ENCODE results near the gene VIL1. TPM values are rescaled to one million over a fixed set of nuclear protein-coding genes. Genes with fewer than 3 reads are reported as not detected.
A peak's percentile ranks its signal among the peaks of the same experiment; 100 is the strongest.

Gene VIL1
- total and polyA plus RNA-seq, 9 of the 15 experiments (the other 6 are each of a cell fraction or from before 2014, with no cell fraction given), result 0.51 to 2.7 (median 1.2) TPM

DNA sequence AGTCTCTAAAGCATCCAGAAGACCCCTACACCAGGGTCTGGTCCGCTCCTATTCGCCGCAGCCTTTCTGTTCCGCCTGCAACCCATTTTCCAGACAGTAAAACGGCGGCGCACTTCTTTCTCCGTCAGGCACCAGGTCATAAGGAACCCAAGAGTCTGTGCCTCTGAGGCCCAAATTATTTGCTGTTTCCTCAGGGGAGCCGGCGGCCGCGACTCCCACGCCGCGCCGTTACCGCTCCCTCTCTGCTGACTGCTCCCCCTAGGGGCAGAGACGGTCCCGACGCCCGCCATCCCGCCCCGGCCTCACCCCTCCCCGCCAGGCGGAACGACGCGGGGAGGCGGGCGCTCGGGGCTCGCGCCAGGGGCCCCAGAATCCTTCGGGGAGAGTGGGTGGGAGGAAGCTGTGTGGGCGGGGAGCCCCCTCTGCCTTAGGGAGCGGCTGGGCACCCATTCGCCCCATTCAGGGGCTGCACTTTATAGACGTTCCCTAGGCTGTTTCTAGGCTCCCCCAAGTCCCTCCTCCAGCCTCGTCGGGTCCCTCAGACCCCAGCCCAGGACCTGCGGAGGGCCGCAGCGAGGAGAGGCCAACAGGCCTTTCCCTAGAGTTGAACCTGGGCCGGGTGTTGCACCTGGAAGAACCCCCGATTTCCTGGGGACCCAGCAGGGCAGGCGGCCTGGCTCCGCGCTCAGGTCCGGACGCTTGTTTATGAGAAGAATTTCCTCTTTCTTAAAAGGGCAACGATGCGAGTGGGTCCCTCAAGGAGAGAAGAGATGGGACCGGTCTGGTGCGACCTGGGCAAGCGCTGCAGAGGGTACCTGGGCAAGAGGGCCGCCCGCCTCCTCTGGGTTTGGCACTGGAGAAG, 22.9 kb upstream of the VIL1 start (continued):
- no peak for TF ChIP-seq HNRNPH1 (optimal IDR thresholded peaks at IDR 0.05; ENCODE audit: low read depth, low read length)
- no peak for TF ChIP-seq ZNF140 (CRISPR knock-in tag; IDR thresholded peaks at IDR 0.05)
- no peak for TF ChIP-seq MEIS2 (IDR thresholded peaks at IDR 0.05; ENCODE audit: partially characterized antibody)
- TF ChIP-seq RHOXF2B (CRISPR knock-in tag; conservative IDR thresholded peaks at IDR 0.05), result no peak
- TF ChIP-seq ZNF644 (tag; IDR thresholded peaks at IDR 0.05; ENCODE audit: low read depth), result no peak
- TF ChIP-seq, protein P1, sequence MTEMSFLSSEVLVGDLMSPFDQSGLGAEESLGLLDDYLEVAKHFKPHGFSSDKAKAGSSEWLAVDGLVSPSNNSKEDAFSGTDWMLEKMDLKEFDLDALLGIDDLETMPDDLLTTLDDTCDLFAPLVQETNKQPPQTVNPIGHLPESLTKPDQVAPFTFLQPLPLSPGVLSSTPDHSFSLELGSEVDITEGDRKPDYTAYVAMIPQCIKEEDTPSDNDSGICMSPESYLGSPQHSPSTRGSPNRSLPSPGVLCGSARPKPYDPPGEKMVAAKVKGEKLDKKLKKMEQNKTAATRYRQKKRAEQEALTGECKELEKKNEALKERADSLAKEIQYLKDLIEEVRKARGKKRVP (CRISPR knock-in tag; IDR thresholded peaks at IDR 0.05), result peak; percentile 39; the same call in 1 of the 2 replicates
- TF ChIP-seq, protein P2, sequence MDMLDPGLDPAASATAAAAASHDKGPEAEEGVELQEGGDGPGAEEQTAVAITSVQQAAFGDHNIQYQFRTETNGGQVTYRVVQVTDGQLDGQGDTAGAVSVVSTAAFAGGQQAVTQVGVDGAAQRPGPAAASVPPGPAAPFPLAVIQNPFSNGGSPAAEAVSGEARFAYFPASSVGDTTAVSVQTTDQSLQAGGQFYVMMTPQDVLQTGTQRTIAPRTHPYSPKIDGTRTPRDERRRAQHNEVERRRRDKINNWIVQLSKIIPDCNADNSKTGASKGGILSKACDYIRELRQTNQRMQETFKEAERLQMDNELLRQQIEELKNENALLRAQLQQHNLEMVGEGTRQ (CRISPR knock-in tag; IDR thresholded peaks at IDR 0.05), result no peak
- no peak for TF ChIP-seq SMARCC2 (IDR thresholded peaks at IDR 0.05; ENCODE audit: low read depth)
- TF ChIP-seq GABPB2 (CRISPR knock-in tag; conservative IDR thresholded peaks at IDR 0.05), result no peak
- TF ChIP-seq, protein P3, sequence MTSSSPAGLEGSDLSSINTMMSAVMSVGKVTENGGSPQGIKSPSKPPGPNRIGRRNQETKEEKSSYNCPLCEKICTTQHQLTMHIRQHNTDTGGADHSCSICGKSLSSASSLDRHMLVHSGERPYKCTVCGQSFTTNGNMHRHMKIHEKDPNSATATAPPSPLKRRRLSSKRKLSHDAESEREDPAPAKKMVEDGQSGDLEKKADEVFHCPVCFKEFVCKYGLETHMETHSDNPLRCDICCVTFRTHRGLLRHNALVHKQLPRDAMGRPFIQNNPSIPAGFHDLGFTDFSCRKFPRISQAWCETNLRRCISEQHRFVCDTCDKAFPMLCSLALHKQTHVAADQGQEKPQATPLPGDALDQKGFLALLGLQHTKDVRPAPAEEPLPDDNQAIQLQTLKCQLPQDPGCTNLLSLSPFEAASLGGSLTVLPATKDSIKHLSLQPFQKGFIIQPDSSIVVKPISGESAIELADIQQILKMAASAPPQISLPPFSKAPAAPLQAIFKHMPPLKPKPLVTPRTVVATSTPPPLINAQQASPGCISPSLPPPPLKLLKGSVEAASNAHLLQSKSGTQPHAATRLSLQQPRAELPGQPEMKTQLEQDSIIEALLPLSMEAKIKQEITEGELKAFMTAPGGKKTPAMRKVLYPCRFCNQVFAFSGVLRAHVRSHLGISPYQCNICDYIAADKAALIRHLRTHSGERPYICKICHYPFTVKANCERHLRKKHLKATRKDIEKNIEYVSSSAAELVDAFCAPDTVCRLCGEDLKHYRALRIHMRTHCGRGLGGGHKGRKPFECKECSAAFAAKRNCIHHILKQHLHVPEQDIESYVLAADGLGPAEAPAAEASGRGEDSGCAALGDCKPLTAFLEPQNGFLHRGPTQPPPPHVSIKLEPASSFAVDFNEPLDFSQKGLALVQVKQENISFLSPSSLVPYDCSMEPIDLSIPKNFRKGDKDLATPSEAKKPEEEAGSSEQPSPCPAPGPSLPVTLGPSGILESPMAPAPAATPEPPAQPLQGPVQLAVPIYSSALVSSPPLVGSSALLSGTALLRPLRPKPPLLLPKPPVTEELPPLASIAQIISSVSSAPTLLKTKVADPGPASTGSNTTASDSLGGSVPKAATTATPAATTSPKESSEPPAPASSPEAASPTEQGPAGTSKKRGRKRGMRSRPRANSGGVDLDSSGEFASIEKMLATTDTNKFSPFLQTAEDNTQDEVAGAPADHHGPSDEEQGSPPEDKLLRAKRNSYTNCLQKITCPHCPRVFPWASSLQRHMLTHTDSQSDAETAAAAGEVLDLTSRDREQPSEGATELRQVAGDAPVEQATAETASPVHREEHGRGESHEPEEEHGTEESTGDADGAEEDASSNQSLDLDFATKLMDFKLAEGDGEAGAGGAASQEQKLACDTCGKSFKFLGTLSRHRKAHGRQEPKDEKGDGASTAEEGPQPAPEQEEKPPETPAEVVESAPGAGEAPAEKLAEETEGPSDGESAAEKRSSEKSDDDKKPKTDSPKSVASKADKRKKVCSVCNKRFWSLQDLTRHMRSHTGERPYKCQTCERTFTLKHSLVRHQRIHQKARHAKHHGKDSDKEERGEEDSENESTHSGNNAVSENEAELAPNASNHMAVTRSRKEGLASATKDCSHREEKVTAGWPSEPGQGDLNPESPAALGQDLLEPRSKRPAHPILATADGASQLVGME (CRISPR knock-in tag; IDR thresholded peaks at IDR 0.05), result no peak; the same call in 1 of the 2 replicates
- TF ChIP-seq ZC3H8 (IDR thresholded peaks at IDR 0.05), result no peak
- TF ChIP-seq, protein P4, sequence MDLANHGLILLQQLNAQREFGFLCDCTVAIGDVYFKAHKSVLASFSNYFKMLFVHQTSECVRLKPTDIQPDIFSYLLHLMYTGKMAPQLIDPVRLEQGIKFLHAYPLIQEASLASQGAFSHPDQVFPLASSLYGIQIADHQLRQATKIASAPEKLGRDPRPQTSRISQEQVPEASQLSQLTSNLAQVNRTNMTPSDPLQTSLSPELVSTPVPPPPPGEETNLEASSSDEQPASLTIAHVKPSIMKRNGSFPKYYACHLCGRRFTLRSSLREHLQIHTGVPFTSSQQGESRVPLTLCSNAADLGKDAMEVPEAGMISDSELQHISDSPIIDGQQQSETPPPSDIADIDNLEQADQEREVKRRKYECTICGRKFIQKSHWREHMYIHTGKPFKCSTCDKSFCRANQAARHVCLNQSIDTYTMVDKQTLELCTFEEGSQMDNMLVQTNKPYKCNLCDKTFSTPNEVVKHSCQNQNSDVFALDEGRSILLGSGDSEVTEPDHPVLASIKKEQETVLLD (IDR thresholded peaks at IDR 0.05), result 0 out of 2 replicates have a peak, but pooled peaks have one; percentile 42
- TF ChIP-seq MYC (IDR thresholded peaks at IDR 0.05; ENCODE audit: low read depth, low read length), result peak; percentile 78
- TF ChIP-seq MYC (CRISPR knock-in tag; IDR thresholded peaks at IDR 0.05; ENCODE audit: borderline replicate concordance, low read depth), result no peak
- TF ChIP-seq, protein P5, sequence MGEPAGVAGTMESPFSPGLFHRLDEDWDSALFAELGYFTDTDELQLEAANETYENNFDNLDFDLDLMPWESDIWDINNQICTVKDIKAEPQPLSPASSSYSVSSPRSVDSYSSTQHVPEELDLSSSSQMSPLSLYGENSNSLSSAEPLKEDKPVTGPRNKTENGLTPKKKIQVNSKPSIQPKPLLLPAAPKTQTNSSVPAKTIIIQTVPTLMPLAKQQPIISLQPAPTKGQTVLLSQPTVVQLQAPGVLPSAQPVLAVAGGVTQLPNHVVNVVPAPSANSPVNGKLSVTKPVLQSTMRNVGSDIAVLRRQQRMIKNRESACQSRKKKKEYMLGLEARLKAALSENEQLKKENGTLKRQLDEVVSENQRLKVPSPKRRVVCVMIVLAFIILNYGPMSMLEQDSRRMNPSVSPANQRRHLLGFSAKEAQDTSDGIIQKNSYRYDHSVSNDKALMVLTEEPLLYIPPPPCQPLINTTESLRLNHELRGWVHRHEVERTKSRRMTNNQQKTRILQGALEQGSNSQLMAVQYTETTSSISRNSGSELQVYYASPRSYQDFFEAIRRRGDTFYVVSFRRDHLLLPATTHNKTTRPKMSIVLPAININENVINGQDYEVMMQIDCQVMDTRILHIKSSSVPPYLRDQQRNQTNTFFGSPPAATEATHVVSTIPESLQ (CRISPR knock-in tag; IDR thresholded peaks at IDR 0.05), result 0 out of 2 replicates have a peak, but pooled peaks have one; percentile 43

Measured in K562 (cell line).